ENCODE data around the gene PRCC. TPM values are rescaled to one million over a fixed set of nuclear protein-coding genes. Genes with fewer than 3 reads are reported as not detected.

The PRCC gene
- total RNA-seq, 1 donor from 2014 or later = 60.9 TPM

DNA sequence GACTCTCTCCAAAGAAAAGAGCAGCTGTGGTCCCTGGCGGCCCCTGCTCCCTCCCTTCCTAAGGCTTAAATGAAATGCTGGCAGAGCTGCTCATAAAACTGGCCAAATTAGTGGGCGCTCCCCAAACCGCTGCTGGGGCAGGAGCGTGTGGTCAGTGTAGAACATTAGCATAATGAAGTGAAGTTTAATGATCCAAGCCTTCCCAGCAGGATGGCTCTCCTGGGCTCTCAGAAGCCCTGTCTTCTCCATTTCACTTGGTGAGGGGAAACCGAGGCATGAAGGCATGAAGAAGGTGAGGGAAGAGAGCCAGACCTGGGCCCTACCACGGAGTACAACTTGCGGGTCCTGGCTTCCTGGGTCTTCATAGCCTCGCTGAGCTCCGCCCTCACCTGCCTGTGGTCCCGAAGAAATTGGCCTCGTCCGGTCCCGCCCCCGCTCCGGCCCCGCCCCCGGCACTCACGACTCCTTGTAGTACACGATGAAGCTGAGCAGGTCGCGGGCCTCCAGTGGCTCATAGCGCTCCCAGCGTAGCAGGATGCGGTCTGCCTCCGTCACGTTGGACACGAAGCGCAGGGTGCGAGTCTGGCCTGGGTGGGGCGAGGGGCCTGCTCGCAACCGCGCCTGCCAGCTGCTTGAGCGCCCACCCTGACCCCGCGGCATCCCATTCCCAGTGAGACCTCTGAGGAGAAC, 81.3 kb downstream of the PRCC start:
- Mint-ChIP-seq H3K4me1 (ENCODE audit: low read depth) (peaks cover 9% of the 10 kb centered on the region), H3K4me3 (ENCODE audit: unreplicated experiment) (no peak overlapping the region), H3K27me3 (ENCODE audit: low read depth) (peaks cover 43% of the 10 kb centered on the region), H3K27ac (ENCODE audit: unreplicated experiment) (no peak overlapping the region), H3K9me3 (ENCODE audit: low read depth) (no peaks in the 10 kb centered on the region), H3K36me3 (ENCODE audit: low read depth) (no peaks in the 10 kb centered on the region)
- no peak for DNase-seq (ENCODE audit: low spot score)
- TF ChIP-seq CTCF (IDR thresholded peaks at IDR 0.05) = no peak

DNA sequence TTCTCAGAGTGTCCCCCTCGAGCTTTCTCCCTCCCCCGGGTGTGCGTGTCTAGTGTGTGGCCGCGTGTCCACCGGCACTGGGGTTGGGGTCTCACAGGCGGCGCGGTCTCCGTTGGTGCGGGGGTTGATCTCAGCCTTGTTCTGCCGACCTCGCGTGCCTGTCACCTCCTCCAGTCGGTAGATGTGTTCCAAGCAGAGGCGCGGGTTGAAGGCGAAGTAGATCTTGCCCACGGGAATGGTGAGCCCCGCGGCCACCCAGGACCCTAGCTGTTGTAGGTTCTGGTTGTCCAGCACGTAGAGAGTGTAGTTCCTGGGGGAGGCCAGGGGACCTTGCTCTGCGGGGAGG, 81.8 kb downstream of the PRCC start:
- Mint-ChIP-seq H3K27ac (ENCODE audit: unreplicated experiment) (no peak overlapping the region), H3K9me3 (ENCODE audit: low read depth) (no peaks in the 10 kb centered on the region), H3K27me3 (ENCODE audit: low read depth) (peaks cover 40% of the 10 kb centered on the region), H3K4me1 (ENCODE audit: low read depth) (peaks cover 9% of the 10 kb centered on the region), H3K36me3 (ENCODE audit: low read depth) (no peaks in the 10 kb centered on the region), H3K4me3 (ENCODE audit: unreplicated experiment) (no peak overlapping the region)
- no peak for TF ChIP-seq CTCF (IDR thresholded peaks at IDR 0.05)
- no peak for DNase-seq (ENCODE audit: low spot score)

Other genes starting within 250 kb of the PRCC start
- gene IQGAP3, start 195.0 kb upstream of the PRCC start, total RNA-seq = 6.8 to 10.8 TPM (median 9.8 TPM) in 3 replicates
- gene TTC24, start 187.8 kb upstream of the PRCC start, total RNA-seq = not detected in 3 replicates
- 54.8 to 59.6 TPM (median 56.2 TPM) in 3 replicates for gene NAXE, start 175.8 kb upstream of the PRCC start, total RNA-seq
- 14.4 to 21.6 TPM (median 16.4 TPM) in 3 replicates for gene GPATCH4, start 166.1 kb upstream of the PRCC start, total RNA-seq
- gene HAPLN2, start 148.1 kb upstream of the PRCC start, total RNA-seq = 0.36 TPM in 1 of 3 replicates, not detected in the others
- gene BCAN, start 125.4 kb upstream of the PRCC start, total RNA-seq = 1.3 TPM in 1 of 3 replicates, not detected in the others
- gene NES, start 90.1 kb upstream of the PRCC start, total RNA-seq = 6.0 to 11.6 TPM (median 6.9 TPM) in 3 replicates
- gene CRABP2, start 62.0 kb upstream of the PRCC start, total RNA-seq = 88.7 to 193 TPM (median 93.5 TPM) in 3 replicates
- gene METTL25B, start 39.1 kb upstream of the PRCC start, total RNA-seq = 11.4 to 17.1 TPM (median 14.1 TPM) in 3 replicates
- 22.3 to 45.7 TPM (median 23.7 TPM) in 3 replicates for gene ISG20L2, start 38.8 kb upstream of the PRCC start, total RNA-seq
- 38.6 to 58.3 TPM (median 40.3 TPM) in 3 replicates for gene MRPL24, start 26.4 kb upstream of the PRCC start, total RNA-seq
- gene HDGF, start 15.9 kb upstream of the PRCC start, total RNA-seq = 136 to 143 TPM (median 140 TPM) in 3 replicates
- gene SH2D2A, start 49.3 kb downstream of the PRCC start, total RNA-seq = not detected in 3 replicates
- not detected in 3 replicates for gene INSRR, start 91.6 kb downstream of the PRCC start, total RNA-seq
- gene NTRK1, start 93.3 kb downstream of the PRCC start, total RNA-seq = not detected in 3 replicates
- gene PEAR1, start 126.2 kb downstream of the PRCC start, total RNA-seq = 1.4 to 13.7 TPM (median 9.9 TPM) in 3 replicates
- not detected in 3 replicates for gene LRRC71, start 153.1 kb downstream of the PRCC start, total RNA-seq